Iris pigment epithelial cell (primary cell): ENCODE results near the gene RDX.
A peak's percentile ranks its signal among the peaks of the same experiment; 100 is the strongest.
"Not testable (repeated sequence)": the region's sequence is repeated elsewhere in the genome, so short reads cannot be mapped to it uniquely, and the experiment has no call there.

ENCODE experiments used
- DNase-seq: peaks from one replicate; pipeline ENCODE4 v3.0.0-alpha.2; 2011; ENCODE audit warnings: low read depth

Gene RDX

GRCh38 chr11:110199184-110199981 lies 97.0 kb downstream of the RDX start:
- DNase-seq: peak; percentile 92

- DNase-seq: peak; percentile 81
These were observed 98.2 kb downstream of the RDX start for GRCh38 chr11:110198031-110198729.

GRCh38 chr11:110196884-110197420 lies 99.5 kb downstream of the RDX start:
- no peak for DNase-seq

DNA sequence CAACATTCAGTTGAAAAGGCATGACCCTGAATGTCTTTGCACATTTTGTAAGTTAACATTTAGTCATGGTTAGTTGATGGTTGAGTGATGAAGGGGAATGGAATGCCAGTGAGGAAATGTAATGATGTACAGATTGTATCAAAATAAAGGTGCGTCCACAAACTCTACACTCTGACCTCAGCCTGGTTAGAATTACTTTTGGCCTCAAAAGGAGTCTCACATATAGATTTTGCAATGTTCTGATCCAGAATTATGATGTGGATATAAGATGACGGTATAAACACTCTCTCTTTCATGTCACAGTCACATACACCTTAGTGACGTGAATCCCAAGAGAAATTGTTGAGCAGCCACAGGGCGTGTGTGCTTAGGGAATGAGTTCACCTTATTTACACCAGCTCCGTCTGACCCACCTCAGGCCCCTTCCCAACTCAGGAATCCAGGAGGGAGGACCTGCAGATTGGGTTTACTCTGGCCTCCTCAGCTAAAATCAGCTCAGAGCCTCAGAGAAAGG lies 100.1 kb downstream of the RDX start:
- peak; percentile 97 for DNase-seq

GRCh38 chr11:110194211-110194766 lies 102.1 kb downstream of the RDX start:
- peak; percentile 92 for DNase-seq

GRCh38 chr11:110192604-110193282 lies 103.7 kb downstream of the RDX start:
- not testable (repeated sequence) for DNase-seq

DNA sequence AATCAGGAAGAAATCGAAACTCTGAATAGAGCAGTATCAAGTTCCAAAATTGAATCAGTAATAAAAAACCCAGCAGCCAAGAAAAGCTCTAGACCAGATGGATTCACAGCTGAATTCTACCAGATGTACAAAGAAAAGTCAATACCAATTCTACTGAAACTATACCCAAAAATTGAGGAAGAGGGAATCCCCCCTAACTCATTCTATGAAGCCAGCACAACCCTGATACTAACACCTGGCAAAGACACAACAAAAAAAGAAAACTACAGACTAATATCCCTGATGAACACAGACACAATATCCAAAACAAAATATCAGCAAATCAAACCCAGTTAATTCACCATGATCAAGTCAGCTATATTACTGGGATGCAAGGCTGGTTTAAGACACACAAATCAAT lies 105.5 kb downstream of the RDX start:
- no peak for DNase-seq

DNA sequence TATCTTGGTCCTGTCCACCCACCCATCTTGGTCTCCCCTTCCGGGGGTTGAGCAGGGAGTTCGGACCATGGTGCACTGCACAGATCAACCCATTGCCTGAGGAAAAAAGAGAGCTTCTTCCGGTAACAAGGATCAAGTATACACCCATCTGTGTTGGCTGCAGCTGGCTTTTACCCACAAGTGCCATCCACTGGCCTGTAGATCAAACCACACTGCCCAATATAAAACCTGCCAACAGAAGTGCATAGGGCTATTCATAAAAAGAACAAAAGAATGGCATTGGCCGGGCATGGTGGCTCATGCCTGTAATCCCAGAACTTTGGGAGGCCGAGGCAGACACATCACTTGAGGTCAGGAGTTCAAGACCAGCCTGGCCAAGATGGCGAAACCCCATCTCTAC lies 108.7 kb downstream of the RDX start:
- DNase-seq: no peak

GRCh38 chr11:110186867-110187266 lies 109.5 kb downstream of the RDX start:
- no peak for DNase-seq

- DNase-seq: no peak
These were observed 110.0 kb downstream of the RDX start for GRCh38 chr11:110186456-110186855.

DNA sequence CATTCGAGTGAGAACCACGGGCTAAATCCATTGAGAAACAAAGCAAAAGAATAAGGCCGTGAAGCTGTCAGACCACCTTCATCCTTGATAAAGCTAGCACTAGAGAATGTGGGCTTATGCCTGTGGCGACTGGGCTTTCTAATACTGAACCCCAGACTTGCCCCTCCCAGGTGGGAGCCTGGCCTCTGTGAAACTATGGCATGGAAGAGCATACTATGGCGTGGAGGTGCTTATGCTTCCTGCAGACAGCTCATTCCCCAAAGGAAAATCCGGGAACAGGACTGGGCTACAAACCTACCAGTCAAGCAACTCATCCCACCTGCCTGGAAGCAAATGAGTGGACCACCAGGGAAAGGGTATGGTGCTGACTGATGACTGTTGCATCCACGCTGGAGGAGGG lies 110.8 kb downstream of the RDX start:
- DNase-seq: no peak

DNA sequence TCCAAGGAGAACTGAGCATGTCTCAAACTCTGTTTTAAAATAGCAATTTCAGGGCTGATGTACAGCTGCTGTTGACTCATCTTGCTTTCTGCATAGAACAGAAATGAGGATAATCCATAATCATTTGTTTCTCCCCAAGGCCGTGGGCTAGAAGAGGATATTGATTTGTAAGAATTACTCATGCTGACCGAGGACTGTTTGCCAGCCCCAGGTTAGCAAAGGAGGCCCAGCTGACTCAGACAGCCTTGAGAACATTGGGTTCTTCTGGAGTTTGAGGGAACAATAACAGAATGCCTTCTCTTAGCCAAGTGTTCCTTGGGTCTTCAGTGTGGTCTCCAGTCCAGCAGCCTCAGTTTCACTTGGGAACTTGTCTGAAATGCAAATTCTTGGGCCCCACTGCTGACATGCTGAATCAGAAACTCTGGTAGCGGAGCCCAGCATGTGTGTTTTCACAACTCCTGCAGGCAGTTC lies 111.3 kb downstream of the RDX start:
- peak; percentile 96 for DNase-seq

DNA sequence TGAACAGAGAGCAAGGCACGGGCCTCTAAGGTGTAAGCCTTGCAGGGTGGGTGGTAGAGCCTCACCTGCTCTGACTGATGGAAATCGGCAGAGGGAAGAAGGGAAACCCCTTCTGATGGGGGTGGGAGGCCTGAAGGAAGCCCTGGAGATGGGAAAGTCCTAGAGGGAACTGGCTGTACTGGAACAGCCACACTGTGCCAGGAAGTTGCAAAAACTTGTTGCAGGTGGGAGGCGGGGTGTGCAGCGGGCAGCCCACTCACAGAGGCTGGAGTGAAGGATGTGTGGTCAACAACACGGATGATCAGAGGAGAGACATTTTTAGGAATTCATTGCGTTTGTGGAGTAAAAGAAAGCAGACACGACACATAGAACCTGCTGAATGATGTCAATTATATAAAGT lies 112.0 kb downstream of the RDX start:
- DNase-seq: peak; percentile 76

DNA sequence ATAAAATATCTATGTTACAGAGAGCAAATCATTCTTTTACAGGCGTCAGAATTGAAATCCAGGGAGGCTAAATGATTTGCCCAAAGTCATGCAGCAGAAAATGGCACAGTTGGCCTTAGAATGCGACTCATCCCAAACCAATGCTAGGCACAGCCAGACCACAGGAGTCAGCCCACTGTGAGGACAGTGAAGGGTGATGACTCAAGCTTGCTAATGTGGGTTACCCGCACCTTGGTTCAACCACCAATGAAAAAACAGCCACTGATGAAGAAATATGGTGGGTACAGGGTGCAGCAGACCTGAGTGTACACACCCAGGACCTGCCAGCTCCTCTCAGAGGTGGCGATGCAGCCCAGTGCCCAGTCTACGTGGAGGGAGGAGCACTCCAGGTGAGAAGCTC lies 113.5 kb downstream of the RDX start:
- peak; percentile 74 for DNase-seq

DNA sequence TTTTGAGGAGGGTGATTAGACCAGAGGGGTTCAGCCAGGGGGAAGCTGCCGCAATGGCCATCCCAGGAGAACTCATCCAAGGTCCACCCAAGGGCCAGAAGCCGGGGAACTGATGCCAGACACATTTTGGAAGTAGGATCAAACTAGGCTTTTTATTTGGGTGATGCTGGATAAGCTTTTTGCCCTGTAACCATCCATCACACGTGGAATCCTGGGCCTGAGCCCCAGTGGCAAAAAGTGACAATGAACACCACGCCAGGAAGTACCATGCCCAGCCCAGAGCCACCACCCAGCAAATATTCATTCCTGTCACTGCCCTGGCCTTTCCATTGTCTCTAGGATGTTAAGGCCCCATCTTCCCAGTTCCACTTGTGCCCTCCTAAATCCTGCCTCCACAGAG lies 117.3 kb downstream of the RDX start:
- no peak for DNase-seq

DNA sequence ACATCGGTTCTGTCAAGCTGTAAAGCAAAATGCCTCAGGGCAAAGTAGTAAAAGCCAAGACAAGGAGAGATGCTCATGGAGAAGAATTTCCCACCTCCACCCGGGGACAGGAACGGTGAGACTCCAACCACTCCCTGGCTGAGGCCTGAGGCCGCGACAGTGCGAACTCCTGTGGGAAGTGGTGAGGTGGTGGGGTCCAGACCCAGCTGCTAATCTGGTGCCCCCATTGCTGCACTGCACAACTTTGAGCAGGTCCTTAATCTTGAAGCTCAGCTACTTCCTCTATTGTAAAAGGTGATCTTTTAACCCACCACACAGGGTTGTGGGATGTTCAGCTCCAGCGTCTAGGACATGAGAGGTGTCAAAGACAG lies 119.3 kb downstream of the RDX start:
- no peak for DNase-seq

GRCh38 chr11:110176366-110177085 lies 119.9 kb downstream of the RDX start:
- peak; percentile 61 for DNase-seq

DNA sequence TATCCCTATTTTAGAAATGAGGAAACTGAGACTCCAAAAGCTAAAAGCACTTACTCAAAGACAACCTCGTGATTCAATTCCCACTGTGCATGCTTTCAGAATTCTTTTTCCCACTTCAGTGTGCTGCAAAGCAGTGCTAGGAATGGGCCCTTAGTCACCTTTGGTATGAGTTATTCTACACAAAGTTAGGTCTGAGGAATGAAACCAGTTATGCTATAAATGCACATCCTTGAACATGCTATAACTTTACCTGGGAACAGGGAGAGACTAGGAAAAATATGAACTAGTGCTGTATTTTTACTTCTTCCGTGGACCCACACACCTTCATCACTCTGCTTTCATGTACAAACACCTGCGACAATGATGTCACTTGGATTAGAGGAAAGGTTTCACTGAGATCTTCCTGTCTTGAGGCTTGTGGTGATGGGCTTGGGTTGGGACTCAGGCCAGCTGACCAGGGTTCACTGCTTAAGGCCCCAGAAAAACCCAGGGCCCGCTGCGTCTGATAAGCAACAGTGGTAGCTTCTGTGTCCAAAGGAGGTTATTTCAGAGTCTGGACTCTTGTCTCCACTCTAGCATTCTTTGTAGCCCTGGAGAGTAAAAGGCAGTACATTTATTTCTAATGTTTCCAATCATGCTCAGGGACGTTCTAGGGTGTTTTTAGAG lies 121.6 kb downstream of the RDX start:
- DNase-seq: peak; percentile 78

GRCh38 chr11:110173811-110174644 lies 122.4 kb downstream of the RDX start:
- DNase-seq: peak; percentile 87
